SK-N-SH (cell line): ENCODE results near the gene MORC1. TPM values are rescaled to one million over a fixed set of nuclear protein-coding genes. Genes with fewer than 3 reads are reported as not detected.

Experiments
- CTCF ChIA-PET: fragments of 300-600, 350-600 bp; formaldehyde crosslinking; extraction: SDS; loops from one replicate; lab custom pipeline; 2021; lab: Yijun Ruan, JAX
- POLR2A ChIA-PET: fragments of 350-600 bp; sonication (Branson Sonifier 250); formaldehyde crosslinking; extraction: SDS; loops from one replicate; lab custom pipeline; 2020; ENCODE audit warnings: antibody characterized with exemption, inconsistent platforms; lab: Yijun Ruan, JAX
- DNase-seq: peaks from one replicate; pipeline ENCODE4 v3.0.0; 2012
- H2AFZ ChIP-seq: fragments of 200-600 bp; sonication (generic); 2 replicates; pipeline ENCODE4 v1.8.1; 2016; ENCODE audit warnings: antibody characterized with exemption, mild to moderate bottlenecking, low read depth
- H3F3A ChIP-seq: fragments of 200-600 bp; sonication (generic); replicated peaks from 2 replicates; pipeline ENCODE3; 2016; ENCODE audit warnings: antibody characterized with exemption, mild to moderate bottlenecking; ENCODE audit not compliant: insufficient read depth
- H3K27ac ChIP-seq, 2 experiments: fragments of 200-500 bp in 1 of 2; fragments of 200-600 bp in 1 of 2; sonication (Bioruptor generic) in 1 of 2; sonication (generic), shearing (Covaris generic) in 1 of 2; 2 replicates each; pipeline versions ENCODE4 v1.5.1 to v1.6.1; 2014 to 2016; ENCODE audit warnings: low read depth in 2 of 2, inconsistent platforms in 1 of 2, low read length in 1 of 2, mild to moderate bottlenecking in 1 of 2, mixed read lengths in 1 of 2
- H3K27me3 ChIP-seq: fragments of 200-600 bp; sonication (generic), shearing (Covaris generic); 2 replicates; pipeline ENCODE4 v1.6.1; 2016; ENCODE audit warnings: mixed run types; ENCODE audit not compliant: insufficient read depth
- H3K36me3 ChIP-seq, 2 experiments: fragments of 200-500 bp in 1 of 2; fragments of 200-600 bp in 1 of 2; sonication (Bioruptor generic) in 1 of 2; sonication (generic) in 1 of 2; replicated peaks in 1 of 2; 2 replicates each; pipeline versions ENCODE3 to v1.5.1; 2014 to 2016; ENCODE audit warnings: low read length in 1 of 2, mild to moderate bottlenecking in 1 of 2; ENCODE audit not compliant: insufficient read depth in 2 of 2, control insufficient read depth in 1 of 2
- H3K4me1 ChIP-seq, 2 experiments: fragments of 200-500 bp in 1 of 2; fragments of 200-600 bp in 1 of 2; sonication (Bioruptor generic) in 1 of 2; sonication (generic), shearing (Covaris generic) in 1 of 2; 2 replicates each; pipeline versions ENCODE4 v1.5.1 to v1.6.1; 2014 to 2016; ENCODE audit warnings: low read depth in 1 of 2, low read length in 1 of 2, mixed run types in 1 of 2; ENCODE audit not compliant: insufficient read depth in 2 of 2, control insufficient read depth in 1 of 2
- H3K4me2 ChIP-seq: fragments of 200-600 bp; sonication (generic), shearing (Covaris generic); 2 replicates; pipeline ENCODE4 v1.6.1; 2017; ENCODE audit warnings: mixed run types
- H3K4me3 ChIP-seq, 2 experiments: fragments of 200-500 bp in 1 of 2; fragments of 200-600 bp in 1 of 2; sonication (Bioruptor generic) in 1 of 2; sonication (generic), shearing (Covaris generic) in 1 of 2; 2 replicates each; pipeline versions ENCODE4 v1.5.1 to v1.8.1; 2014 to 2016; ENCODE audit warnings: low read depth in 2 of 2, inconsistent platforms in 1 of 2, low read length in 1 of 2, mild to moderate bottlenecking in 1 of 2, mixed read lengths in 1 of 2, moderate library complexity in 1 of 2
- H3K79me2 ChIP-seq: fragments of 200-600 bp; sonication (generic); 2 replicates; pipeline ENCODE4 v1.8.1; 2017; ENCODE audit warnings: mild to moderate bottlenecking; ENCODE audit not compliant: insufficient read depth
- H3K9ac ChIP-seq: fragments of 200-600 bp; sonication (generic); 2 replicates; pipeline ENCODE4 v1.6.1; 2017; ENCODE audit warnings: mixed run types
- H3K9me2 ChIP-seq: fragments of 200-600 bp; sonication (generic); 2 replicates; pipeline ENCODE4 v1.6.1; 2017; ENCODE audit warnings: mixed run types
- H3K9me3 ChIP-seq: fragments of 200-600 bp; sonication (generic); 2 replicates; pipeline ENCODE4 v1.6.1; 2017; ENCODE audit warnings: mixed run types, mild to moderate bottlenecking, moderate library complexity
- H4K20me1 ChIP-seq: fragments of 200-600 bp; sonication (generic); 2 replicates; pipeline ENCODE4 v1.6.1; 2017; ENCODE audit warnings: mild to moderate bottlenecking, mixed run types; ENCODE audit not compliant: insufficient read depth
- EP300 ChIP-seq, 2 experiments: IDR thresholded peaks; 2 replicates each; pipeline versions ENCODE4 v1.4.0 to v1.6.1; 2012; ENCODE audit warnings: borderline replicate concordance in 1 of 2, low read depth in 1 of 2, low read length in 1 of 2
- EZH2phosphoT487 ChIP-seq: fragments of 200-600 bp; sonication (generic); IDR thresholded peaks from 2 replicates; pipeline ENCODE4 v1.6.1; 2017; ENCODE audit warnings: low read depth, mixed run types, mild to moderate bottlenecking, antibody characterized with exemption, moderate library complexity, borderline replicate concordance
- FOSL2 ChIP-seq: IDR thresholded peaks from 2 replicates; pipeline ENCODE4 v1.4.0; 2012; ENCODE audit warnings: low read depth, mild to moderate bottlenecking, moderate library complexity, borderline replicate concordance
- FOXJ3 ChIP-seq: sonication (generic); formaldehyde crosslinking; IDR thresholded peaks from 2 replicates; pipeline ENCODE4 v1.5.1; 2020; ENCODE audit warnings: mild to moderate bottlenecking, missing genetic modification reagents
- GABPA ChIP-seq: IDR thresholded peaks from 2 replicates; pipeline ENCODE4 v1.4.0; 2012; ENCODE audit warnings: low read depth, mild to moderate bottlenecking
- GATA2 ChIP-seq: sonication (generic); formaldehyde crosslinking; IDR thresholded peaks from 2 replicates; pipeline ENCODE4 v1.5.0; 2020; ENCODE audit warnings: mild to moderate bottlenecking, missing genetic modification reagents
- JUND ChIP-seq: IDR thresholded peaks from 2 replicates; pipeline ENCODE4 v1.4.0; 2012
- MAX ChIP-seq: IDR thresholded peaks from 2 replicates; pipeline ENCODE4 v1.4.0; 2012; ENCODE audit warnings: low read depth
- MEF2A ChIP-seq: IDR thresholded peaks from 2 replicates; pipeline ENCODE4 v1.4.0; 2012; ENCODE audit warnings: low read depth, borderline replicate concordance
- MXI1 ChIP-seq: IDR thresholded peaks from 2 replicates; pipeline ENCODE4 v1.6.1; 2012; ENCODE audit warnings: mild to moderate bottlenecking, low read depth, low read length, improper control_type of control experiment
- NFIC ChIP-seq: IDR thresholded peaks from 2 replicates; pipeline ENCODE4 v1.4.0; 2012; ENCODE audit warnings: borderline replicate concordance
- NRF1 ChIP-seq: IDR thresholded peaks from 2 replicates; pipeline ENCODE4 v1.6.1; 2012; ENCODE audit warnings: low read depth, mild to moderate bottlenecking, low read length
- RCOR1 ChIP-seq: fragments of 150-350 bp; IDR thresholded peaks from 2 replicates; pipeline ENCODE4 v1.6.1; 2017; ENCODE audit warnings: antibody characterized with exemption, low read length
- SIN3A ChIP-seq: IDR thresholded peaks from 2 replicates; pipeline ENCODE4 v1.6.1; 2012; ENCODE audit warnings: low read depth, mild to moderate bottlenecking, low read length, moderate library complexity, borderline replicate concordance
- USF1 ChIP-seq: IDR thresholded peaks from 2 replicates; pipeline ENCODE4 v1.4.0; 2012; ENCODE audit warnings: low read depth, borderline replicate concordance
- USF2 ChIP-seq: fragments of 150-350 bp; IDR thresholded peaks from 2 replicates; pipeline ENCODE4 v1.6.1; 2017; ENCODE audit warnings: antibody characterized with exemption, low read length, low read depth, borderline replicate concordance
- ZBTB33 ChIP-seq: IDR thresholded peaks from 2 replicates; pipeline ENCODE4 v1.4.0; 2012; ENCODE audit warnings: low read depth, borderline replicate concordance
- WGBS: methylation state at CpG from one replicate; pipeline ENCODE4 v1.1.6; 2017; ENCODE audit warnings: low lambda C conversion rate; 5-methylcytosine and 5-hydroxymethylcytosine counted together
- polyA plus RNA-seq, 3 experiments: library from polyadenylated mRNA; depleted of rRNA; stranded (reverse); fragments of >200 nt; gene quantifications; 2 replicates each; pipeline ENCODE4 v1.2.3, GENCODE V29; 2012
- TF ChIP-seq, protein P1 (sequence below): IDR thresholded peaks from 2 replicates; pipeline ENCODE4; 2012

Gene MORC1
- polyA plus RNA-seq, 1 of the 3 experiments (the other 2 are of a cell fraction), result not detected

- TF ChIP-seq GABPA (no peak), EP300 (IDR thresholded peaks at IDR 0.05; ENCODE audit: borderline replicate concordance in 1 of 2, low read depth in 1 of 2, low read length in 1 of 2) (no peak)
- TF ChIP-seq, protein P1, sequence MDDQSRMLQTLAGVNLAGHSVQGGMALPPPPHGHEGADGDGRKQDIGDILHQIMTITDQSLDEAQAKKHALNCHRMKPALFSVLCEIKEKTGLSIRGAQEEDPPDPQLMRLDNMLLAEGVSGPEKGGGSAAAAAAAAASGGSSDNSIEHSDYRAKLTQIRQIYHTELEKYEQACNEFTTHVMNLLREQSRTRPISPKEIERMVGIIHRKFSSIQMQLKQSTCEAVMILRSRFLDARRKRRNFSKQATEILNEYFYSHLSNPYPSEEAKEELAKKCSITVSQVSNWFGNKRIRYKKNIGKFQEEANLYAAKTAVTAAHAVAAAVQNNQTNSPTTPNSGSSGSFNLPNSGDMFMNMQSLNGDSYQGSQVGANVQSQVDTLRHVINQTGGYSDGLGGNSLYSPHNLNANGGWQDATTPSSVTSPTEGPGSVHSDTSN, result no peak
Measured at GRCh38 chr3:108931035-108931434, 186.9 kb downstream of the MORC1 start (continued).

- no peaks in the 10 kb centered on the region for H3F3A ChIP-seq
- no peaks in the 10 kb centered on the region for H3K79me2 ChIP-seq
- CTCF ChIA-PET, result interaction anchor here (0.9 to 11.8 kb wide), 2 partner anchors 252 to 329 kb away, joined by 3 to 199 read pairs; partner anchors contain the start of gene DZIP3
- no peak overlapping the region for H2AFZ ChIP-seq
- H3K9ac ChIP-seq, result no peak overlapping the region
- 63% methylated on average over 3 of the region's 3 CpGs for WGBS
- TF ChIP-seq JUND (no peak), MXI1 (no peak), USF2 (no peak), MAX (no peak), MEF2A (no peak), USF1 (no peak), FOSL2 (no peak), GATA2 (no peak), SIN3A (no peak), GABPA (no peak), FOXJ3 (no peak), NFIC (no peak), RCOR1 (no peak), ZBTB33 (no peak), EZH2phosphoT487 (no peak), NRF1 (no peak)
- TF ChIP-seq, all 33 proteins: peak for 0
- no peaks in the 10 kb centered on the region for H3K9me2 ChIP-seq
- no peak for DNase-seq
- H3K36me3 ChIP-seq, result no peaks in the 10 kb centered on the region
- H3K27ac ChIP-seq, result no peak overlapping the region
- no peaks in the 10 kb centered on the region for H4K20me1 ChIP-seq
- H3K9me3 ChIP-seq, result no peaks in the 10 kb centered on the region
- POLR2A ChIA-PET, result no interaction called here
- 0 out of 4 replicates have a peak, but pooled peaks cover 0 to 4% of the 10 kb centered on the region in 2 experiments for H3K4me1 ChIP-seq
- H3K4me3 ChIP-seq, result no peak overlapping the region
- no peaks in the 10 kb centered on the region for H3K27me3 ChIP-seq
- H3K4me2 ChIP-seq, result no peak overlapping the region
Measured at GRCh38 chr3:108918866-108919265, 199.1 kb downstream of the MORC1 start.
